Heart left ventricle (tissue), 16 donors: ENCODE results near the gene FLT3LG. TPM values are rescaled to one million over a fixed set of nuclear protein-coding genes. Genes with fewer than 3 reads are reported as not detected.

ENCODE experiments used
- ATAC-seq, 4 donors: fragments of 200-7000 bp; cut with Tn5 transposase; one replicate each; pipeline ENCODE4 v1.9.1; 2020 to 2022; ENCODE audit warnings: moderate library complexity in 4 of 4, mild to moderate bottlenecking in 3 of 4, moderate number of reproducible peaks in 1 of 4
- DNase-seq, 5 donors: peaks; one replicate each; pipeline ENCODE4 v3.0.0-alpha.2; 2020
- H3K27ac ChIP-seq, 12 donors: fragments of 200-600 bp; sonication (generic) in 4 of 12; one replicate each; pipeline versions ENCODE4 v1.5.0 to v1.8.0; 2016 to 2022; ENCODE audit warnings: mild to moderate bottlenecking in 2 of 12
- H3K27me3 ChIP-seq, 9 donors: fragments of 200-600 bp; sonication (generic) in 2 of 9; one replicate each; pipeline versions ENCODE4 v1.5.1 to v1.8.0; 2016 to 2022; ENCODE audit warnings: mild to moderate bottlenecking in 3 of 9
- H3K36me3 ChIP-seq, 9 donors: fragments of 200-600 bp; sonication (generic) in 2 of 9; one replicate each; pipeline versions ENCODE4 v1.5.0 to v1.8.0; 2018 to 2022; ENCODE audit warnings: mild to moderate bottlenecking in 2 of 9
- H3K4me1 ChIP-seq, 12 donors: fragments of 200-600 bp; sonication (generic) in 4 of 12; one replicate each; pipeline versions ENCODE4 v1.5.0 to v1.8.0; 2016 to 2022; ENCODE audit warnings: mild to moderate bottlenecking in 3 of 12
- H3K4me3 ChIP-seq, 12 donors: fragments of 200-600 bp; sonication (generic) in 4 of 12; one replicate each; pipeline versions ENCODE4 v1.5.0 to v1.8.0; 2017 to 2022; ENCODE audit warnings: mild to moderate bottlenecking in 9 of 12, moderate library complexity in 4 of 12
- H3K9me3 ChIP-seq, 12 donors: fragments of 200-600 bp; sonication (generic) in 4 of 12; one replicate each; pipeline versions ENCODE4 v1.5.0 to v1.8.0; 2016 to 2022; ENCODE audit warnings: mild to moderate bottlenecking in 1 of 12
- CTCF ChIP-seq, 12 donors: fragments of 200-600 bp; sonication (generic) in 4 of 12; IDR thresholded peaks; one replicate each; pipeline versions ENCODE4 v1.5.0 to v1.8.0; 2018 to 2022; ENCODE audit warnings: antibody characterized with exemption in 12 of 12, mild to moderate bottlenecking in 5 of 12
- POLR2A ChIP-seq, 2 donors: fragments of 450-650 bp; IDR thresholded peaks; one replicate each; pipeline ENCODE4 v1.6.1; 2017; ENCODE audit warnings: antibody characterized with exemption in 2 of 2, mild to moderate bottlenecking in 2 of 2, moderate library complexity in 2 of 2
- WGBS, 4 donors: extraction: QIAGEN DNeasy Blood & Tissue Kit in 2 of 4; methylation state at CpG; one replicate each; pipeline versions ENCODE4 v1.1.5 to v1.1.7; 2013 to 2018; 5-methylcytosine and 5-hydroxymethylcytosine counted together
- intact Hi-C, 10 donors: fragments of 100-400 bp; cut with DNase I; formaldehyde crosslinking; loops; one replicate each; pipeline versions ENCODE4 v1.11.1 to v1.14.2; 2022
- polyA plus RNA-seq, 2 donors: library from polyadenylated mRNA; stranded (reverse); fragments of 200-250 nt; gene quantifications; one replicate each; pipeline ENCODE4 v1.2.3, GENCODE V29; 2013
- total RNA-seq, 9 donors: library from RNA; depleted of rRNA in 2 of 9; stranded (reverse); fragments of >200 nt in 2 of 9; fragmentation: NEBNext Ultra II Directional in 3 of 9; extraction: Animal tissue kit (Norgen Biotek cat#: 25700) in 3 of 9; gene quantifications; one replicate each; pipeline versions ENCODE4 v1.1.0 to v1.2.4, GENCODE V29; 2016 to 2023
- donor health status: ischemic (EF 13 %, LVEDD 7.1; RV severe dilation, severe dysfunction).
- donor health status: healthy with polysubstance abuse.
- donor health status: DM: no; HTN: yes; CAD: no.
- donor health status: DM: no; HTN: no; CAD: no.
- donor health status: ischemic (EF 25% LVEDD 6.9; RV normal size, moderate dysfunction).
- donor health status: ischemic (EF 25% LVEDD 5.7; RV mildly dilated, moderate dysfunction).
- donor health status: healthy.
- donor health status: DM: yes; HTN: yes; CAD: no.
- donor health status: ischemic (EF 35%, LVEDD 5.7; RV mildly dilated, moderate dysfunction).
- donor health status: nonischemic (EF 11% LVEDD 7.7; RV severe dilation, severe dysfunction).
- donor health status: DM: yes; HTN: yes; CAD: no.
- donor health status: PGD.
- donor health status: ischemic (EF 29% LVEDD 5.4; RV normal size, mild dysfunction).
- donor health status: nonischemic (EF 23%, LVEDD 6.1; RV moderate dilation, normal function).

Gene FLT3LG
- total and polyA plus RNA-seq, 11 donors = 1.7 to 13.4 (median 2.6) TPM

GRCh38 chr19:49514151-49514550, 40.1 kb downstream of the FLT3LG start:
- DNase-seq (peak in 1 of 5 donors; percentile 11), ATAC-seq (no peak)
- Histone ChIP-seq H3K4me1 (peaks cover 0 to 54% (median 19%) of the 10 kb centered on the region in 12 donors), H3K27me3 (no peaks in the 10 kb centered on the region), H3K36me3 (peaks cover 0 to 26% (median 0%) of the 10 kb centered on the region in 9 donors), H3K9me3 (no peaks in the 10 kb centered on the region), H3K27ac (peak overlapping the region in 7 of 12 donors; percentile 75 to 92 (median 90)), H3K4me3 (peak overlapping the region in 9 of 12 donors; percentile 68 to 92 (median 79))
- WGBS, 4 donors = 87 to 92% (median 88%) methylated on average over 18 to 21 of the region's 21 CpGs
- intact Hi-C loops = no loop called here
- no peak for TF ChIP-seq CTCF (IDR thresholded peaks at IDR 0.05)
- no peak for TF ChIP-seq POLR2A (IDR thresholded peaks at IDR 0.05)

- ATAC-seq (peak in 3 of 4 donors; percentile 22 to 65 (median 49)), DNase-seq (peak in 4 of 5 donors; percentile 46 to 77 (median 66))
- Histone ChIP-seq H3K27ac (peak overlapping the region in 6 of 12 donors; percentile 11 to 92 (median 34)), H3K4me3 (peak overlapping the region in 1 of 12 donors; percentile 83), H3K9me3 (no peaks in the 10 kb centered on the region), H3K36me3 (peaks cover 0 to 38% (median 4%) of the 10 kb centered on the region in 9 donors), H3K27me3 (no peaks in the 10 kb centered on the region), H3K4me1 (peaks cover 0 to 54% (median 19%) of the 10 kb centered on the region in 12 donors)
- TF ChIP-seq POLR2A (IDR thresholded peaks at IDR 0.05) = no peak
- TF ChIP-seq CTCF (IDR thresholded peaks at IDR 0.05) = no peak
- 48 to 60% (median 55%) methylated on average over 4 of the region's 4 CpGs for WGBS, 4 donors
- intact Hi-C loops = no loop called here
Measured at GRCh38 chr19:49515767-49516166, 41.8 kb downstream of the FLT3LG start.

- 95 to 99% (median 98%) methylated on average over 3 of the region's 3 CpGs for WGBS, 4 donors
- DNase-seq (no peak), ATAC-seq (no peak)
- H3K4me3 ChIP-seq = no peak overlapping the region
- intact Hi-C loops = no loop called here
- TF ChIP-seq POLR2A (IDR thresholded peaks at IDR 0.05) (no peak), CTCF (IDR thresholded peaks at IDR 0.05) (no peak)
- peaks cover 0 to 50% (median 7%) of the 10 kb centered on the region in 12 donors for H3K4me1 ChIP-seq
- H3K27ac ChIP-seq = peak overlapping the region in 1 of 12 donors; percentile 92
- H3K27me3 ChIP-seq = no peaks in the 10 kb centered on the region
- peaks cover 0 to 52% (median 10%) of the 10 kb centered on the region in 9 donors for H3K36me3 ChIP-seq
- no peaks in the 10 kb centered on the region for H3K9me3 ChIP-seq
Measured at GRCh38 chr19:49518033-49518432, 44.0 kb downstream of the FLT3LG start.

- H3K4me3 ChIP-seq = no peak overlapping the region
- no peaks in the 10 kb centered on the region for H3K27me3 ChIP-seq
- ATAC-seq (peak in 3 of 4 donors; percentile 38 to 73 (median 66)), DNase-seq (peak in 3 of 5 donors; percentile 53 to 68 (median 64))
- intact Hi-C loops = no loop called here
- WGBS, 4 donors = 77 to 82% (median 80%) methylated on average over 13 of the region's 13 CpGs
- H3K36me3 ChIP-seq = peaks cover 0 to 70% (median 11%) of the 10 kb centered on the region in 9 donors
- H3K27ac ChIP-seq = peak overlapping the region in 2 of 12 donors; percentile 14 to 69
- TF ChIP-seq CTCF (IDR thresholded peaks at IDR 0.05) (no peak), POLR2A (IDR thresholded peaks at IDR 0.05) (no peak)
- peaks cover 0 to 27% (median 0%) of the 10 kb centered on the region in 12 donors for H3K4me1 ChIP-seq
- H3K9me3 ChIP-seq = no peaks in the 10 kb centered on the region
Measured at GRCh38 chr19:49520705-49521319, 46.8 kb downstream of the FLT3LG start.
